HG03521 (cell line): ENCODE measurements around the gene MEX3C.

Experiments
- ATAC-seq: cut with Tn5 transposase; IDR thresholded peaks from one replicate; pipeline ENCODE4 v1.9.1; 2021; ENCODE audit warnings: mild to moderate bottlenecking, moderate library complexity; ENCODE audit not compliant: unreplicated experiment

Gene MEX3C

GRCh38 chr18:51157215-51157614 lies 40.3 kb downstream of the MEX3C start:
- ATAC-seq: no peak

- no peak for ATAC-seq
Measured at GRCh38 chr18:51154431-51155063, 42.9 kb downstream of the MEX3C start.

GRCh38 chr18:51153659-51154371 lies 43.7 kb downstream of the MEX3C start:
- ATAC-seq: peak; percentile 70

- peak; percentile 29 for ATAC-seq
Measured at GRCh38 chr18:51151568-51152511, 45.6 kb downstream of the MEX3C start.

- no peak for ATAC-seq
Measured at GRCh38 chr18:51151185-51151567, 46.3 kb downstream of the MEX3C start.

- no peak for ATAC-seq
Measured at GRCh38 chr18:51150113-51150700, 47.3 kb downstream of the MEX3C start.

GRCh38 chr18:51149670-51150069 lies 47.8 kb downstream of the MEX3C start:
- no peak for ATAC-seq

GRCh38 chr18:51146909-51147308 lies 50.6 kb downstream of the MEX3C start:
- no peak for ATAC-seq

GRCh38 chr18:51138936-51139335 lies 58.5 kb downstream of the MEX3C start:
- no peak for ATAC-seq

- ATAC-seq: no peak
Measured at GRCh38 chr18:51137891-51138290, 59.6 kb downstream of the MEX3C start.

GRCh38 chr18:51137026-51137729 lies 60.3 kb downstream of the MEX3C start:
- ATAC-seq: no peak

- ATAC-seq: no peak
Measured at GRCh38 chr18:51135795-51136194, 61.7 kb downstream of the MEX3C start.

- ATAC-seq: no peak
Measured at GRCh38 chr18:51135364-51135763, 62.1 kb downstream of the MEX3C start.

- no peak for ATAC-seq
Measured at GRCh38 chr18:51134721-51135120, 62.8 kb downstream of the MEX3C start.

- ATAC-seq: no peak
Measured at GRCh38 chr18:51133580-51134160, 63.8 kb downstream of the MEX3C start.

- ATAC-seq: no peak
Measured at GRCh38 chr18:51132256-51132935, 65.1 kb downstream of the MEX3C start.

- ATAC-seq: no peak
Measured at GRCh38 chr18:51128533-51128932, 68.9 kb downstream of the MEX3C start.

- ATAC-seq: no peak
Measured at GRCh38 chr18:51127664-51128063, 69.8 kb downstream of the MEX3C start.

- no peak for ATAC-seq
Measured at GRCh38 chr18:51125976-51126375, 71.5 kb downstream of the MEX3C start.
